GM18505 (cell line): ENCODE measurements around the gene GMEB1.

Experiments
- ATAC-seq: cut with Tn5 transposase; IDR thresholded peaks from one replicate; pipeline ENCODE4 v1.9.1; 2021; ENCODE audit not compliant: unreplicated experiment
- POLR2A ChIP-seq: IDR thresholded peaks from 4 replicates; pipeline ENCODE4 v1.6.1; 2011; ENCODE audit warnings: borderline replicate concordance; ENCODE audit not compliant: insufficient read depth, insufficient read length; ENCODE audit errors: extremely low read depth

GMEB1 gene

GRCh38 chr1:28751315-28752060, 82.9 kb downstream of the GMEB1 start:
- no peak for TF ChIP-seq POLR2A
- ATAC-seq: no peak

- no peak for ATAC-seq
- TF ChIP-seq POLR2A: no peak
These were observed 87.1 kb downstream of the GMEB1 start for GRCh38 chr1:28755701-28756100.

GRCh38 chr1:28756846-28757245, 88.3 kb downstream of the GMEB1 start:
- no peak for ATAC-seq
- no peak for TF ChIP-seq POLR2A

- TF ChIP-seq POLR2A: no peak
- no peak for ATAC-seq
These were observed 89.8 kb downstream of the GMEB1 start for GRCh38 chr1:28758420-28758819.

GRCh38 chr1:28759257-28759656, 90.7 kb downstream of the GMEB1 start:
- no peak for TF ChIP-seq POLR2A
- ATAC-seq: no peak

- TF ChIP-seq POLR2A: no peak
- no peak for ATAC-seq
These were observed 92.6 kb downstream of the GMEB1 start for GRCh38 chr1:28761189-28761588.

GRCh38 chr1:28766532-28767183, 98.1 kb downstream of the GMEB1 start:
- no peak for TF ChIP-seq POLR2A
- ATAC-seq: no peak
